GM12875 (cell line): ENCODE data around the gene MTFR1L.
"Not testable (repeated sequence)": the region's sequence is repeated elsewhere in the genome, so short reads cannot be mapped to it uniquely, and the experiment has no call there.

Experiments used
- H3K4me3 ChIP-seq: one replicate; pipeline ENCODE4 v1.5.1; 2011; ENCODE audit warnings: low read depth, low read length, control low read depth
- TF ChIP-seq, protein P1 (sequence below): IDR thresholded peaks from 2 replicates; pipeline ENCODE4 v1.5.1; 2011; ENCODE audit warnings: low read depth, mild to moderate bottlenecking, control low read depth, inconsistent platforms, low read length, moderate library complexity, borderline replicate concordance; ENCODE audit not compliant: insufficient read depth

The MTFR1L gene

DNA sequence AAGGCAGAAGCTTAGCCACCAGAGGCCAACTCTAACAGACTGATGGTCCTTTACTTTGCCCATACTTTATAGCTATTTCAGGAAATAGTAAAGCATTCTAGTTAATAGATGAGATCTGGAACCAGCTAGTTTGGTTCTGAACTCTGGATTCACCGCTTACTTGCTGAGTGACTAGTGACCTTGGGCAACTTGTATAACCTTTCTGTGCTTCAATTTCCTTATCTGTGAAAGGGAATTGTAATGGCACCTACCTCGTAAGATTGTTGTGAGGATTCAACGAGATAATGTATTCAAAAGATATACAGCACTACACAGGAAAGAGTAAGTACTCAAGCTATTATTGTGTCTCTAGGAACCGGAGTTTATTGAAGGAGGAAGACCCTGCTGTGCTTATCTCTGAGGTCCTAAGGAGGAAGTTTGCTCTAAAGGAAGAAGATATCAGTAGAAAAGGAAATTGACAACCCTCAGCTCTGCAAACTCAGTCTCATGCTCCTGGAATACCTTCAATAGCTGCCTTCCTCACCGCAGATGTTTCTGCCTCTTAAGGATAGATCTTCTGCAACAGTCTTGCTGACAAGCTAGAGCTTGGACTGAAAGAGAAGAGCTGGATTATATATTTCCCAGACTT lies 11.9 kb downstream of the MTFR1L start:
- TF ChIP-seq, protein P1, sequence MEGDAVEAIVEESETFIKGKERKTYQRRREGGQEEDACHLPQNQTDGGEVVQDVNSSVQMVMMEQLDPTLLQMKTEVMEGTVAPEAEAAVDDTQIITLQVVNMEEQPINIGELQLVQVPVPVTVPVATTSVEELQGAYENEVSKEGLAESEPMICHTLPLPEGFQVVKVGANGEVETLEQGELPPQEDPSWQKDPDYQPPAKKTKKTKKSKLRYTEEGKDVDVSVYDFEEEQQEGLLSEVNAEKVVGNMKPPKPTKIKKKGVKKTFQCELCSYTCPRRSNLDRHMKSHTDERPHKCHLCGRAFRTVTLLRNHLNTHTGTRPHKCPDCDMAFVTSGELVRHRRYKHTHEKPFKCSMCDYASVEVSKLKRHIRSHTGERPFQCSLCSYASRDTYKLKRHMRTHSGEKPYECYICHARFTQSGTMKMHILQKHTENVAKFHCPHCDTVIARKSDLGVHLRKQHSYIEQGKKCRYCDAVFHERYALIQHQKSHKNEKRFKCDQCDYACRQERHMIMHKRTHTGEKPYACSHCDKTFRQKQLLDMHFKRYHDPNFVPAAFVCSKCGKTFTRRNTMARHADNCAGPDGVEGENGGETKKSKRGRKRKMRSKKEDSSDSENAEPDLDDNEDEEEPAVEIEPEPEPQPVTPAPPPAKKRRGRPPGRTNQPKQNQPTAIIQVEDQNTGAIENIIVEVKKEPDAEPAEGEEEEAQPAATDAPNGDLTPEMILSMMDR, result no peak

DNA sequence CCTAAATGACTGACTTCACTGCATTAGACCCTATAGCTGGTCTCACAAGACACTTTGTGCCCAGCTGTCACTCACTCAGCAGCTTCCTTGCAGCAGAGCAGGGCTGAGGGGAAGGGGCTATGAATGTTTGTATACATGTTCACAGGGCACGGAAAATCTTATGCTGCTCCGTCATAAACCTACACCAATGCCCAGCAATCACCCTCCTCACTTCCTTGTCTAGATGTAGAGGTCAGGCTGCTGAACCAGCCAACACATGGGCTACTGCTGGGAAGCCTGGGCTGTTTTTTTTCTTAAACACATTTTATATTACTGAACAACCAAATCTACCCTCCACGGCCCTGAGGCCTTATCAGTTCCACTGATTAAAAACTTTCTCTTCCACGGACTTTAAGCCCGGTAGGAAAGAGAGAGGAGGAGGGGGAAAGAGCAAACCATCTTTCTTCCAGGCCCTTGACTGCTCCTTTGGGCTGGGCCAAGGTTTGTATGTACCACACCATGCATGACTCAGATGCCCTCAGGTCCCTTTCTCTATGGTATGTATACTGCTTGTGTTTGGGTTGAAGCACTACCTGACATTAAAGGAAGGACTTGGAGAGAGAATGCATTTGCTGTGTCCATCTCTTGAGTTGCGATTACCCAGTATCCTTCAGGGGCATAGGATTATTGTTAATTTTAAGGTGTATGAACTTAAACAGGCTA lies 12.7 kb downstream of the MTFR1L start:
- H3K4me3 ChIP-seq, result no peak overlapping the region
- TF ChIP-seq, protein P1, result no peak

More for the DNA sequence above, 11.9 kb downstream of the MTFR1L start:
- no peak overlapping the region for H3K4me3 ChIP-seq

DNA sequence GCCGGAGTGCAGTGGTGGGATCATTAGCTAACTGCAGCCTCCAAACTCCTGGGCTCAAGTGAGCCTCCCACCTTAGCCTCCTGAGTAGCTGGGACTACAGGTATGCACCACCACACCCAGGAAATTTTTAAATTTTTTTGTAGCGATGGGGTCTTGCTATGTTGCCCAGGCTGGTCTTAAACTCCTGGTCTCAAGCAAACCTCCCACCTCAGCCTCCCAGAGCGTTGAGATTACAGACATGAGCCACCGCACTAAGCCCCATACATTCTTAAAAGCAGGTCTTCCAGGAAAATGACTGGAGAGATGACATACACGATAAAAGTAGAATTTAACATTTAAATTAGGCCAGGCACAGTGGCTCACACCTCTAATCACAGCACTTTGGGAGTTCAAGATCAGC lies 13.4 kb downstream of the MTFR1L start:
- TF ChIP-seq, protein P1, result no peak

DNA sequence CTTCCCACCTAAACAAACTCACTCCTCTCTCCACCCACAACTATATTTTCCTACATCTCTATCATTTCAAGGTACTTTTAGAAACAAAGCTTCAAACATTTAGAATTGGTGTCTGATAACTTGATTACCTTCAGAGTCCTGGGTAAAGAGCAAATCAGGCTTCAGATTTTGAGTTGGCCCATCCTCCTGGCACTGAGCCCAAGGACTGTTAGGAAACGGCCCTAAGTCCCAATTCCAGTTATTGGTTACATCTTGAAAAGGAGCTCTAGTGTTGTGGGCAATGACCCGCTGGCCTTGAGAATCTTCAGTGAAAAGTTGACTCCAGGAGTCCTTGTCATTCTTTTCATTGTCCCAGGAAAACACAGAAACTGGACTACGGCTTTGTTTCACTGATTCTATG lies 15.1 kb downstream of the MTFR1L start:
- H3K4me3 ChIP-seq, result no peak overlapping the region
- TF ChIP-seq, protein P1, result no peak

More for the DNA sequence above, 13.4 kb downstream of the MTFR1L start:
- no peak overlapping the region for H3K4me3 ChIP-seq

DNA sequence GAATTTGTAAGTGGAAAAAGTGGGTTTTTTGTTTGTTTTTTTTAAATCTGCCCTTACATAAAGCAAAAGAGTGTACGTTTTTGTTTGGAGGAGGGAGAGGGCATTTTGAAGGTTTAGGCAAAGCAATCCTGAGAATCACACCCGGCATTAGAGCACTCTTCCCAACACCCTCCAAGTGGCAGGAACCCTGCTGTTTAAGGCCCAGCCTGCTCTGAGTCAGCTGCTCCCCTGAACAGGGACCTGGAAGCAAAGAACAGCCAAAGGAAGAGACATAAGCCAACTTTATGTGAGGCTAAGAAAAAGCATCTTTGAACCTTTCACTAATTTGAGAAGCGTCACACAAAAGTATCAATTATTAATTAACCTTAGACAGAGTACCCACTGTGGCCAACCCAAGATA lies 16.9 kb downstream of the MTFR1L start:
- TF ChIP-seq, protein P1, result no peak
- no peak overlapping the region for H3K4me3 ChIP-seq

DNA sequence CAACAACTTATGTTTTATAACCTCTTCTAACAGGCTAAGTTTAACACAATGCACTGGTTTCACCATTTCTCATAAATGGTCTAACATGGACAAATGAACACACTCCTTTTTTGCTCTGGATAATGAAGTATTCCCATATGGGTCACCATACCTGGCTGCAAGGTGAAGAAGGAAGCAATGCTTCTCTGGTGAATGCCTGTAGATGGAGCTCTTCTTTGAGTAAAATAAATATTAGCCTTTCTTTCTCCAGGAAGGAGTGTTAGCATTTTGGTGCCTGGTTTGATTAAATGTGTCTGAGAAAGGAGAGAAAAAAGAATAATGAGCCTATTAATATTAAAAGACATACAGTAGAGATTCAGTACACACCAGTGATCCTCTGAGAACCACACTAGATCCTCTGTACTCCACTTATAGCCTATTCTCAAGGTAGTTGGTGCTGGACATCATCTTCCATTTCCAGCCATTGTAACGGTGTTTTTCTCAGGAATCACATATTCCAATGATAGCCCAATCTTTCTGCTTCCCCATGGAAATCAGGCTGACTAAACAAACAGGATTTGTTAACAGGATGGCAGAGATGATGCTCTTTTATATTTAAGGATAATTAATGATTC lies 17.6 kb downstream of the MTFR1L start:
- no peak overlapping the region for H3K4me3 ChIP-seq

DNA sequence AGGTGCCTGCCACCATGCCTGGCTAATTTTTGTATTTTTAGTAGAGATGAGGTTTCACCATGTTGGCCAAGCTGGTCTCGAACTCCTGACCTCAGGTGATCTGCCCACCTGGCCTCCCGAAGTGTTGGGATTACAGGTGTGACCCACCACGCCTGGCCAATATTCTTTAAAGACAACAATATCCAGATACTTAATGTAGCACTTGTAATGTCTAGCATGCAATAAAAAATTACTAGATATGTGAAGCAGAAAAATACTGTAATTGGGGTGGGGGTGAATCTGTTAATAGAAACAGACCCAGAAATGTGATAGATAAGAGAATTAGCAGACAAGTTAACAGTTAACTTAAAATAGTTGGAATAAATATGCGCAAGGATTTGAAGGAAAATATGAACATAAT lies 20.1 kb downstream of the MTFR1L start:
- not testable (repeated sequence) for H3K4me3 ChIP-seq

More for the DNA sequence above, 17.6 kb downstream of the MTFR1L start:
- TF ChIP-seq, protein P1, result peak; percentile 35; the same call in 1 of the 2 replicates
